ENCODE data around the gene CGB7.
"Not testable (repeated sequence)": the region's sequence is repeated elsewhere in the genome, so short reads cannot be mapped to it uniquely, and the experiment has no call there.

DNA sequence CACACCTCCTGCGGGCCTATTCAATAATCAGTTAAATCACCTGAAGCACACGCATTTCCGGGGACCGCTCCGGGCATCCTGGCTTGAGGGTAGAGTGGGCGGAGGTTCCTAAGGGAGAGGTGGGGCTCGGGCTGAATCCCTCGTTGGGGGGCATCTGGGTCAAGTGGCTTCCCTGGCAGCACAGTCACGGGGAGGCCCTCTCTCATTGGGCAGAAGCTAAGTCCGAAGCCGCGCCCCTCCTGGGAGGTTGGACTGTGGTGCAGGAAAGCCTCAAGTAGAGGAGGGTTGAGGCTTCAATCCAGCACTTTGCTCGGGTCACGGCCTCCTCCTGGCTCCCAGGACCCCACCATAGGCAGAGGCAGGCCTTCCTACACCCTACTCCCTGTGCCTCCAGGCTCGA lies 14.0 kb downstream of the CGB7 start, which contains the start of gene CGB5:
- not testable (repeated sequence) for TF ChIP-seq EZH2 (IDR thresholded peaks at IDR 0.05; ENCODE audit: insufficient read depth, low read length)
- TF ChIP-seq, protein P1, sequence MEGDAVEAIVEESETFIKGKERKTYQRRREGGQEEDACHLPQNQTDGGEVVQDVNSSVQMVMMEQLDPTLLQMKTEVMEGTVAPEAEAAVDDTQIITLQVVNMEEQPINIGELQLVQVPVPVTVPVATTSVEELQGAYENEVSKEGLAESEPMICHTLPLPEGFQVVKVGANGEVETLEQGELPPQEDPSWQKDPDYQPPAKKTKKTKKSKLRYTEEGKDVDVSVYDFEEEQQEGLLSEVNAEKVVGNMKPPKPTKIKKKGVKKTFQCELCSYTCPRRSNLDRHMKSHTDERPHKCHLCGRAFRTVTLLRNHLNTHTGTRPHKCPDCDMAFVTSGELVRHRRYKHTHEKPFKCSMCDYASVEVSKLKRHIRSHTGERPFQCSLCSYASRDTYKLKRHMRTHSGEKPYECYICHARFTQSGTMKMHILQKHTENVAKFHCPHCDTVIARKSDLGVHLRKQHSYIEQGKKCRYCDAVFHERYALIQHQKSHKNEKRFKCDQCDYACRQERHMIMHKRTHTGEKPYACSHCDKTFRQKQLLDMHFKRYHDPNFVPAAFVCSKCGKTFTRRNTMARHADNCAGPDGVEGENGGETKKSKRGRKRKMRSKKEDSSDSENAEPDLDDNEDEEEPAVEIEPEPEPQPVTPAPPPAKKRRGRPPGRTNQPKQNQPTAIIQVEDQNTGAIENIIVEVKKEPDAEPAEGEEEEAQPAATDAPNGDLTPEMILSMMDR (IDR thresholded peaks at IDR 0.05; ENCODE audit: insufficient read depth, low read depth, low read length), result not testable (repeated sequence)

All from astrocyte (in vitro differentiated cells and primary cell).